HG02870 (cell line): ENCODE data around the gene CDC14A.

Experiments
- ATAC-seq: cut with Tn5 transposase; IDR thresholded peaks from one replicate; pipeline ENCODE4 v1.9.1; 2021; ENCODE audit warnings: mild to moderate bottlenecking, moderate library complexity; ENCODE audit not compliant: unreplicated experiment

CDC14A gene

GRCh38 chr1:100441146-100441545 is 88.8 kb downstream of the CDC14A start:
- no peak for ATAC-seq

- ATAC-seq = no peak
Measured at GRCh38 chr1:100441651-100442050, 89.3 kb downstream of the CDC14A start.

GRCh38 chr1:100443811-100444571 is 91.7 kb downstream of the CDC14A start:
- peak; percentile 75 for ATAC-seq

- ATAC-seq = no peak
Measured at GRCh38 chr1:100445565-100445964, 93.3 kb downstream of the CDC14A start.

GRCh38 chr1:100448366-100448765 is 96.1 kb downstream of the CDC14A start:
- no peak for ATAC-seq

- ATAC-seq = peak; percentile 87
Measured at GRCh38 chr1:100449477-100449876, 97.2 kb downstream of the CDC14A start.

GRCh38 chr1:100452641-100453040 is 100.3 kb downstream of the CDC14A start:
- peak; percentile 75 for ATAC-seq

- ATAC-seq = no peak
Measured at GRCh38 chr1:100455478-100456072, 103.3 kb downstream of the CDC14A start.

- no peak for ATAC-seq
Measured at GRCh38 chr1:100456880-100457279, 104.6 kb downstream of the CDC14A start.

GRCh38 chr1:100457683-100458082 is 105.4 kb downstream of the CDC14A start:
- ATAC-seq = no peak

GRCh38 chr1:100458661-100459357 is 106.5 kb downstream of the CDC14A start:
- ATAC-seq = no peak

GRCh38 chr1:100459358-100460114 is 107.2 kb downstream of the CDC14A start:
- peak; percentile 86 for ATAC-seq

GRCh38 chr1:100461222-100461621 is 108.9 kb downstream of the CDC14A start:
- ATAC-seq = no peak

GRCh38 chr1:100462326-100463025 is 110.2 kb downstream of the CDC14A start:
- ATAC-seq = no peak

GRCh38 chr1:100463791-100464424 is 111.6 kb downstream of the CDC14A start:
- ATAC-seq = peak; percentile 84

GRCh38 chr1:100469578-100469977 is 117.3 kb downstream of the CDC14A start:
- ATAC-seq = no peak

- no peak for ATAC-seq
Measured at GRCh38 chr1:100474834-100475233, 122.5 kb downstream of the CDC14A start.

GRCh38 chr1:100476735-100477290 is 124.5 kb downstream of the CDC14A start:
- no peak for ATAC-seq

- ATAC-seq = no peak
Measured at GRCh38 chr1:100478816-100479215, 126.5 kb downstream of the CDC14A start.
